Measurements from ENCODE around the gene SH2D7.

SH2D7 gene

GRCh38 chr15:78104566-78105475 lies 12.5 kb downstream of the SH2D7 start:
- no peak for DNase-seq

DNA sequence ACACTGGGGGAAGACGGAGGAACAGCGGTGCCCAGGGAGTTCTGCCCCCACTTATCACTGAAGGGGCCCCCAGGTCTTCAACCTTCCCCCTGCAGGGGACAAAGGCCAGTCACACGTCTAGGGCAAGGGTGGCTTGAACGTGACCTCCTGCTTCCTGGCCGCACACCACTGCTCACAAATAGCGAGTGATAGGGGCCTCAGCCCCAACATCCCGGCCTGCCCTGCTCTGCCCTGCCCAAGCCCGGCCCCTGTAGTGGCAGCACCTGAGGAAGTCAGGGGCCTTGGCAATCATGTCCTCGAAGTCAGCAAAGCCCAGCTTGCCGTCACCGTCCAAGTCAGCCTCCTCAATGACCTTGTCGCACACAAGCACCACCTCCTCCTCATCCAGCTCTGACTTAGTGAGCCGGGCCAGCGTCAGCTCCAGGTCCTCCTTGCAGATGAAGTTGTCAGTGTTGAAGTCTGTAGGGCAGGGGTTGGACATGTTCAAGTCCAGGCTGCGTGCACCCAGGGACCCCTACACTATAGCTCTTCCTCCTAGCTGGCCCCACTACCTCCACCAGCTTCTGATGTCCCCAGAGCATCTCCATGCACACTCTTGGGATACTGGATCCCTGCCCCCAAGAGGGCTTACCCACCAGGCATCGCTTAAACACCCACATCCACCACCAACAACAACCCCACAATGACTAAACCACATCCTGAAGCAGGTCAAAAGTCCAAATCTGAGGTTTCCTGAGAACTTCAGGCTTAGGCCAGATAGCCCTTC lies 13.3 kb downstream of the SH2D7 start:
- no peak for DNase-seq

- no peak for DNase-seq
Observed at GRCh38 chr15:78107471-78107870, 15.1 kb downstream of the SH2D7 start.

DNA sequence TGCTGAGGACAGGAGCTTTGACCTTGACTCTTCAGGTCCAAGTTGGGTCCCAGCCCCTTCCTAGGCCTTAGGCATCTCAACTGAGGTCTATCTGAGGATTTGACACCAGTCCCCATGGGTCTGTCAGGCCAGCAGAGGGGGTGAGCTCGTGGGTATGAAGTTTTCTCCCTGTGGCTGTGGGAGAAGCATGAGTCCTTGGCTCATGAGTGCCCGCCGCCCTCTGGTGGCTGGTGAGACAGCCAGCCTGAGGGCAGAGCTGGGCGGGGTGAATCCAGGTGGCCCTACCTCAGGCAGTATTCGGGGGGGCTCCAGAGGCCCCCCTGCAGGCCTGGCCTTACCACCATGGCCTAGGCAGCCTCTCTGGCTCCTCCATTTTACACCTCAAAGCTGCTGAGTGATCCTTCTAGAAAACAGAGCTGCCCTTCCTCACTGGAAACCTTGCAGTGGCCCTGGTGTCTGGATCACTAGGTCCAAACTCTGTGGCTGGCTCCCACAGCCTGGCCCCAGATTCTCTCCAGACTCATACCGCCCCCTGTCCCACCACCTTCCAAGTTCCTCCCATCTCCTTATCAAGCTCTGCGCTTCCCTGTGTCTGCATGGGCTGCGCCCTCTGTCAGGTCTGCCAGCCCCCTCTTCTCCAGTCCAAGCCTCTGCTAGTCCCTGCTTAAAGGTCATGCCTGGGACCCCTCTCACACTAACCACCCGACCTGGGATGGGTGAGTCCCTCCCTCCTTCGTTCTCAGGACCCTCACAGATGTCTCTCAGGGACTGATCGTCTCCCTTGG lies 16.1 kb downstream of the SH2D7 start:
- peak; percentile 94 to 96 (median 96) for DNase-seq

GRCh38 chr15:78109156-78109555 lies 16.8 kb downstream of the SH2D7 start:
- no peak for DNase-seq

GRCh38 chr15:78110096-78110495 lies 17.7 kb downstream of the SH2D7 start:
- no peak for DNase-seq

GRCh38 chr15:78110916-78111475 lies 18.6 kb downstream of the SH2D7 start:
- no peak for DNase-seq

DNA sequence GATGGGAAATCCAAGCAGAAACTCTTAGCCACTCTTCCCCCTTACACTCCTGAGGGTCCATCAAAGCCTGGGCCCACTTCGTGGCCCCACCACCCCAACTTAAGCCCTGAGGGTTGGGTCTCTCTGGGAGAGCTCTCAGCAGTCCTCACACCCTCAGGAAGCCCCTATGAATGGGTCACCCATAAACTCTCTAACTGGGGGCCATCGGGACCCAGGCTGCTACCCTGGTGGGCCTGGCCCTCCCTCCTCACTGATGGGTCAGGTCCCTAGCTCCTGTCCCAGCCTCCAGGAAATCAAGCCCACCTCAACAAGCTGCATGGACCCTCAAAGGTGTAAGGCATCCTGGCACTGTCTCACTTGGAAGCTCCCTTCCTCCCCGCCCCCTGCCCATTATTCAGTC lies 19.4 kb downstream of the SH2D7 start:
- no peak for DNase-seq

DNA sequence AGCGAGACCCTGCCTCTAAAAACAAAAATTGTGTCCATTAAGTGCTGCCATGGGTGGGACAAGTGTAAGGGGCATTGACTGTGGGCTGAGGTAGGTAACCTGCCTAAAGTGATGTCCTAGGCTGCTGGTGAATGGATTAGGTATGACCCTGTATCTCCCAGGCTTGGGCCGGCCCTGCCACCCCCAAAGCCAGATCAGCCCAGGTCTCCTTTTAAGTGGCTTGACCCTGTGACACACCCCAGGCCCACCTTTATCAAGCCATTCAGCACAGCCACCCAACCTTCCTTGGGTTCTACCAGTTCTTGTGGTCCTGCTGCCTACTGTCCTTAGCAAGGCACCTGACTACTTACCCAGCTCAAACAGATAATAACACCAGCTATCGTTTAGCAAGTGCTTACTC lies 20.2 kb downstream of the SH2D7 start:
- no peak for DNase-seq

DNA sequence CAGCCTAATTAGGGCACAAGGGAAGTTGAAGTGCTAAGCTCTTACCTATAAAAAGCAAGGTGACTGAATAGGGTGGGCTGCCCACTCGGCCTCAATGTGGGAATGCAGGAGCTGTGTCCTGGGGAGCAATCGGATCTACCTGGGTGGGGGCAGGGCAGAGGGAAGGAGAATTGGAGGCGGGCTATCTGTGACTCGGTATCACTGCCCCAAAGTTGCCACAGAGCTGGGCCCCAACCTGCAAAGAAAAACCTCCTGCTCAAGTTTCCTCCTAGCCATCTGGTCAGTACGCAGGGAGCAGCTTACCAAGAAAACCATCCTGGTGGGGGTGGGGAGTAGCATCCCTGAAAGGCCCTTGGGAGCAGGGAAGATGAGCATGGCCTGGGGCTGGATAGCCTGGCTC lies 28.2 kb downstream of the SH2D7 start:
- no peak for DNase-seq

DNA sequence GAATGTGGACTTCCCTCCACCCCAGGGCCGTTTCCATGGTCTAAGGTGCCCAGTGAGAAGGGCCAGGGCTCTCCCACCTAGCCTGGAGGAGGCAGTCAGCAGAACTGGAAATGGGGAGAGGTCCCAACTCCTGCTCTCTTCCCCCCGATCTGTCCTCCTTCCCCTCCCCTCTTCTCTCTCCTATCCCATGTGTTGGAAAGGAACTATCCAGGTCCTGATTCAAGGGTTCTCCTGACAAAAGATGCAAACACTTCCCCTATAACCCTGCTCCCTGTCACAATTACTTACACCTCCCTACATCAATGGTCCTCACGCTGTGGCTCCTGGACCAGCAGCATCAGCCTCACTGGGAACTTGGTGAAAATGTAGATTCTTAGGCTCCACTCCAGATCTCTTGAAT lies 32.9 kb downstream of the SH2D7 start:
- no peak for DNase-seq

DNA sequence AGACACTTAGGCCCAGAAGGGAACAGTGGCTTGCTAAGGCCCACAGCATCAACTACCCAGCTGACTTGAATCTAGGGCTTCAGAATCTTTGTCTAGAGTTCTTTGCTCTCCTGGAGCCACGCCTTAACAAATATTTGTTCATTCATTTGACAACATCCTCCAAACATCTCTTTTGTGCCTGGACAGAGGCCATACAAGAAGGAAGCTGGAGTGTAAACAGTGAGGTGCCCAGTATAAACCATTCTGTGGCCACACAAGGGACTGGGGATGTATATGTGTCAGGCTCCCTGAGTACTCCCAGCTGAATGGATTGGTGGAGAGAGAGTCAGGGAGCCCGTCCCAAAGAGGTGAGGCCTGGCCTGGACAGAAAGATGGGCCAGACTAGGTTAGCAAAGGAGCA lies 35.5 kb downstream of the SH2D7 start:
- DNase-seq: no peak

DNA sequence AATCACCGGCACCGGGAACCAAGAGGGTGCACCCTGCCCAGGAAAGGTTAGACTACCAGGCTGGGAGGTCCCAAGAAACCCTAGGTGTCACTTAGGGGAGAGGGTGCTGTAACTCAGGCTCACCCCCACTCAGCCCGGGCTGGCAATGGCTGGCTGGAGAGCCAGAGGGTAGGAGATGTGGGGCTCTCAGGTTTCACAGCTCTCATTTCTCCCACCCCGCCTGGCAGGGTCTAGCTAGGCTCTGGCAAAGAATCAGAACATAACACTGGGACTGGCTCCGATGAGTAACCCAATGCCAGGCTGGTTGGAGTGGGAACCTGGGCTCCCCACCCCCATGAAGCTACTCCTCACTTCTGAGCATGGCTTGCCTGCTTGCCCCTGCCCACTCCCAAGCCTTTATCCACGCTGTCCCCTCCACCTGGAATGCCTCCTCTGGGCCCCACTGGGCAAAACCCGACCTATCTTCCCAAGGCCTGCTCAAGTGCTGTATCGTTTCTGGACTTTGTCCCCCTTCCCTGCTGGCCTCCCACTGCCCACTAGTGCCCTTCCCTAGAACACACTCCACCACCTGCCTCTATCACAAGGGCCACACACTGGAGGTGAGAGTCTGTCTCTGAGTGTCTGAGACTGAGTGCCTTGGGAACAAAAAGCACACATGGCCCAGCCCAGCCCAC lies 36.9 kb downstream of the SH2D7 start:
- no peak for DNase-seq

DNA sequence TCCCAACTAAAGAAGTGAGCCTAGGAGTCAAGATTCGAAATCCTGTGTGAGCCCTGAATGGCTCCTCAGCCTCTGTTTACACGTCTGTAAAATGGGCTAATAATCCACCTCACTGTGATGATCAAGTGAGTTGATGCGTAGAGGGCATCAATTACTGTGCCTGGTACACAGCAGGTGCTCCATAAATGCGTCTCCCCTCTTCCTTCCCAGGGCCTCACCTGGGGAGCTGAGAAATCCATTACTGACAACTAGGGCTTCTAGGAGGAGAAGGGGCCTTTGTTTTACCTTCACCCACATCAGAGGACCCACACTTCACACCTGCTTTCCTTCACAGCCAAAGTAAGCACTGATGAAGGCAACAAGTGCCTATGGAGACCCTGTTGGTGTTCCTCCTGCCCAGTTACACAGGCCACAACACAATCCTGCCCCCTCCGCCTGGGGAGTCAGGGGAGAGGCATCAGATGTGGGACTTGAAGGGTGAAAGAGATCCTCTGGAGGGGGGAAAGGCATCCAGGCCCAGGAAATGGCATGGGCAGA lies 37.5 kb downstream of the SH2D7 start:
- no peak for DNase-seq

GRCh38 chr15:78130466-78131294 lies 38.3 kb downstream of the SH2D7 start:
- DNase-seq: no peak

GRCh38 chr15:78131295-78132061 lies 39.1 kb downstream of the SH2D7 start, which contains the start of gene CIB2:
TSS of gene CIB2 (minus strand) at chr15:78131445. CDS start at chr15:78131215, 230 bp downstream.
- DNase-seq: peak; percentile 71 to 90 (median 81)

DNA sequence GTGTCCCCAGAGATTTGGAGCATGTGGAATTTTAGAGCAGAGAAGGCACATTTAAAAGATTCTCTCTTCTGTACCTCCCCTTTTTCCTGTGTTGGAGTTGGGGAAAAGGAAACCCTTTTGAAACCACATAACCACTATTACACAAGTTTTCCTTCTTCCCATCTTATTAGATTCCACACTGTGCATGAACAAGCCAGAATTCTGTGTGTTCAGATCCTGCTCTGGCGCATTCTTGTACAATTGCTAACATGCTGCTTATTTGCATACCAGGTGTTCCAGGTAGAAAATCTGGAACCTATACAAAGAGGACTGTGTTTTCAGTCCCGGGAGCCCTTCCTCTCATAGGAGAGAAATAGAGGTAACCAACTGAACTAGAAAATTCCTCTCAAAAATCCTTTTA lies 41.4 kb downstream of the SH2D7 start:
- DNase-seq: no peak

- DNase-seq: no peak
Observed at GRCh38 chr15:78139578-78139977, 47.2 kb downstream of the SH2D7 start.

DNA sequence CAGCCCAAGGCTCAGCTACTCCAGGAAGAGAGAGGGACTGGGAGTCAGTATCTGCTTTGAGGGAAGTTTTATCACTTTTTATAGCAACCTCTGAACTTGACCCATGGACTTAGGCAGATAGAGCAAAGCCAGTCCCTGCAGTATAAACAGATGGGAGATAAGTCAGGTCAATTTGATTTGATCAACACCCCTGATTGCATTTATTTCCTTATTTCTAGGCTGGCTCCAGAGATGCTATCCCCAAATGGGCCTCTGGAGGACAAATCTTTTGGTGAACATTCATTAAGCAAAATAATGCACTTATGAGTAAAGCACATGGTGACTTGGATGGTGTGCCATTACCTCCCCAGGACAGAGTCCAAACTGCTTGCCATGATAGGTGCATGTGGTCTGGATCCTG lies 47.9 kb downstream of the SH2D7 start:
- DNase-seq: no peak

DNA sequence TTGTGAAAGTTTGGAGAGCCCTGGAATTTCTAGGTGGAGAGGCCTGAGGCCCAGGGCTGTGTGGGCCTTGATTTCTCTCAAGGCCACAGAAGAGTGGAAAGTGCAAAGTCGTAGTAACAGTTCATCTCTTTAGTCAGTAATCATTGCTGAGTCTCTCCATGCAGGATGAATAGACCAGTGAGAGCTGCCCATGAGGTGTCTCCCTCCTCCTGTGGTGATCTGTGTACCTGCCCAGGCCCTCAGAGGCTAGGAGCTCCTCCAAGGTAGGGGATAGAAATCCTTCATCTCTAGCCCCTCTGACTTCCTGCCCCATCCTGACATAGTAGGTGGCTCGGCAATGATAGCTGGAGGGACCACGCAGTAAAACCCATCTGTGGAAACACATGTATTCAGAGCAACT lies 50.0 kb downstream of the SH2D7 start:
- no peak for DNase-seq
